NCI-H2107 treated with DMSO at 0.1 percent for 48 hours (cell line): ENCODE results near the gene PIP5K1A.
"Not testable (repeated sequence)": the region's sequence is repeated elsewhere in the genome, so short reads cannot be mapped to it uniquely, and the experiment has no call there.

ENCODE experiments used
- DNase-seq: peaks from one replicate; lab custom pipeline; 2025; ENCODE audit not compliant: unreplicated experiment; lab: John Stamatoyannopoulos, UW

Gene PIP5K1A, protein sequence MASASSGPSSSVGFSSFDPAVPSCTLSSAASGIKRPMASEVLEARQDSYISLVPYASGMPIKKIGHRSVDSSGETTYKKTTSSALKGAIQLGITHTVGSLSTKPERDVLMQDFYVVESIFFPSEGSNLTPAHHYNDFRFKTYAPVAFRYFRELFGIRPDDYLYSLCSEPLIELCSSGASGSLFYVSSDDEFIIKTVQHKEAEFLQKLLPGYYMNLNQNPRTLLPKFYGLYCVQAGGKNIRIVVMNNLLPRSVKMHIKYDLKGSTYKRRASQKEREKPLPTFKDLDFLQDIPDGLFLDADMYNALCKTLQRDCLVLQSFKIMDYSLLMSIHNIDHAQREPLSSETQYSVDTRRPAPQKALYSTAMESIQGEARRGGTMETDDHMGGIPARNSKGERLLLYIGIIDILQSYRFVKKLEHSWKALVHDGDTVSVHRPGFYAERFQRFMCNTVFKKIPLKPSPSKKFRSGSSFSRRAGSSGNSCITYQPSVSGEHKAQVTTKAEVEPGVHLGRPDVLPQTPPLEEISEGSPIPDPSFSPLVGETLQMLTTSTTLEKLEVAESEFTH

DNA sequence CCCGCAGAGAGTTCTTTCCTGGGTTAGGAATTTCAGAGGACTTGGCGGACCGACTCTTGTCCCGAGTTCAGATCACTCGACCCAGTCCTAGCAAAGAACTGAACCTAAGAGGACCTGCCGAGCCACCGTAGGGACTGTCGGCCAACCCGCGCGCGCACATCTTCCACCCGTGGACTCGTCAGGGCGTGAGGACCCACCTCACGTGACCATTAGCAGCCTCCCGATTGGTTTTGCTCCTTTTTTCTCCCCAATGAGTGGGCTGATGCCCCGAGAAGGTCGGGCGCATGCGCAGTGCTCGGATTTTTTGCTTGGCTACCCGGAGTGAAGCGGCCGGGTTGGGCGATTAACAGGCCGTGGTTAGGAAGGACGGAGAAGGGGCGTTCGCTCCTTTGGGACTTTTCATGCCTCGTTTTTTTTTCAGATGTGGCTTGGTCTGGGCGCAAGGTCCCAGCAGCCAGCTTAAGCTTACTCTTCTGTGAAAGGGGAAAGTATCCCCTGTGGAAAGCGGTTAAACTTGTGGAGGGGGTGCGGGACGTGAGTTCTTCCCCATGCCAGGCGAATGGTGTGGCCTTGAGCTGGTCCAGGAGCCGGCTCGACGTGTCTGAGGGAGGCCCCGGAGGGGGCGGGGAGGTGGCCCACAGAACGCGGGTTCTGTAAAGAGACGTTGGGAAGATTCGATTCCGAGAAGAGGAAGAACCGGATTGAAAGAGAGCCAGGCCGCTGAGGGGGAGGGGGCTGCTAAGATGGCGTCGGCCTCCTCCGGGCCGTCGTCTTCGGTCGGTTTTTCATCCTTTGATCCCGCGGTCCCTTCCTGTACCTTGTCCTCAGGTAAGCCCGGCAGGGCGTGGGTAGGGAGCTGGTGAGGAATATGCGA lies at the start of gene PIP5K1A:
TSS of gene PIP5K1A (plus strand) at position 299 of the 874 bp plus-strand sequence. CDS start at position 744, 445 bp downstream.
- DNase-seq: peak; percentile 99

DNA sequence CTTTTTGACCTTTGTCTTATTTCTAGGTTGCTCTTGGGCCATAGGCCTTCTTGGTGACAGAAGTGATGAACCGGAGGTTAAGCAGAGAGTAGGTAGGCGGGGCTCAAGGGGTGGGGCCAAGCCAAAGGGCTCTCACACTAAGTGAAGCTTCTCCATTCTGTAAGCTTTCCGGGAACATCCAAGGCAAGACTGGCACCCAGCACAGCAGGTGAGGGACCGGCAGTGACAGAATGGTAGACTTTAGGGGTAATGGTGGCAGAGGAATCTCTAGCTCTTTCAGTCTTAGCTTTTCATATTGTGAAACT lies 41.9 kb upstream of the PIP5K1A start, which contains the start of gene TNFAIP8L2:
TSS of gene TNFAIP8L2 (plus strand) at position 135 of the 305 bp plus-strand sequence. CDS start 2,049 bp downstream, outside the sequence.
- no peak for DNase-seq

DNA sequence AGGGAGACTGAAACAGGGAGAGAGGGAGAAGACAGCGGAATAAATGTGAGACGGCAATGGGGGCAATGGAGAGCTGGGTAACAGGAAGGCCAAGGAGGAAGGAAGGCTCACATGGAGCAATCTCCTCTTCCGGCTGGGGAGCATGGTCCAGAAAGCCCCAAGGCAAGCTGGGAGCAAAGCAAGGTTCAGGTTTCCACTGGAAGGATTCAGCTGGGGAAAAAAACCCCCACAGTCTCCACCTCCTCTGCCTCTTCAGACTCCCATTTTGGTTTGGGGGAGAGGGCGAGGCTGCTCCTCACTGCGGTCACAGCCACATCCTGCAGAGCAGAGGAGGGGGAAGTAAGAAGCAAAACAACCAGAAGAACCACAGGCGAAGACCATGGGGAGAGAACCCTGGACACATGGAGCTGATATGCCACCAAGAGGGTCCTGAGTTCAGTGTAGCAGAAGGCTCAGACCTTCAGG lies 41.3 kb upstream of the PIP5K1A start:
- DNase-seq: no peak

DNA sequence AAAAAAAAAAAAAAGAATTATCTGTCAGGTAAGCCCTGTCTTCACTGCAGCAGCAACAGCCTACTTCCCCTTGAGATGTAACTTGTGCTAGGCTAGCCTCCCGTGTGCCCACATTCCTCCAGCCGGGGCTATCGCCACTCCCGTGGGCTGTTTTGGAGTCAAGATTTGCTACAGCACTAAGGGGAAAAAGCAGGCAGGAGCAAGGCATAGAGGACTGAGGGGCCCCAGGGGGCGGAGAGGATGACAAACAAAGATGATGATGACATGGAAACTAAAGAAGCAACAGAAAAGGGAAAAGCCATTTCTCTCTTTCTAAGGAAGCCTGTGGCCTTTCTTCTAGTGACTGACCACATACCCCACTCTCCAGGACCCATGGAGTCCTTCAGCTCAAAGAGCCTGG lies 40.0 kb upstream of the PIP5K1A start:
- DNase-seq: no peak

DNA sequence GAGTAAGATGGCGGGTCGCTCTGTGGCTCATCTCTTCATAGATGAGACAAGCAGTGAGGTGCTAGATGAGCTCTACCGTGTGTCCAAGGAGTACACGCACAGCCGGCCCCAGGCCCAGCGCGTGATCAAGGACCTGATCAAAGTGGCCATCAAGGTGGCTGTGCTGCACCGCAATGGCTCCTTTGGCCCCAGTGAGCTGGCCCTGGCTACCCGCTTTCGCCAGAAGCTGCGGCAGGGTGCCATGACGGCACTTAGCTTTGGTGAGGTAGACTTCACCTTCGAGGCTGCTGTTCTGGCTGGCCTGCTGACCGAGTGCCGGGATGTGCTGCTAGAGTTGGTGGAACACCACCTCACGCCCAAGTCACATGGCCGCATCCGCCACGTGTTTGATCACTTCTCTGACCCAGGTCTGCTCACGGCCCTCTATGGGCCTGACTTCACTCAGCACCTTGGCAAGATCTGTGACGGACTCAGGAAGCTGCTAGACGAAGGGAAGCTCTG lies 39.6 kb upstream of the PIP5K1A start:
- no peak for DNase-seq

DNA sequence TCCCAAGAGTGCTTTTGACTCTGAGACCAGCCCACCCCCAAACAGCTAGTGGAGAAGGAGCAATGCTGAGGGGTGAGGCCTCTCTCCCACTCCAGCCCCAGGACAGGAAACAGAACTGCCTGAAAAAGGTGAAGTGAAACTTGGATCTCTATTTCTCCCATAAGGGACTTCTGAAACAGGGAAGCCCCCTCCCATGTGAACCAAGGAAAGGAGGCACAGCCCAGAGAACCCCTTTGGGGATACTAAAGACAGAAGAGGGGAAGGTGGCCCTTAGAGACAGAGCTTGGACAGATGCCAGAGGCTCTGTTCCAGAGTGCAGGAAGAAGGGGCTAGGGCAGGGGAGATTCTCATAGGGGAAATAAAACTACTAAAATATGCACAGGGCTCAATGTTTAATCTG lies 39.0 kb upstream of the PIP5K1A start:
- DNase-seq: no peak

DNA sequence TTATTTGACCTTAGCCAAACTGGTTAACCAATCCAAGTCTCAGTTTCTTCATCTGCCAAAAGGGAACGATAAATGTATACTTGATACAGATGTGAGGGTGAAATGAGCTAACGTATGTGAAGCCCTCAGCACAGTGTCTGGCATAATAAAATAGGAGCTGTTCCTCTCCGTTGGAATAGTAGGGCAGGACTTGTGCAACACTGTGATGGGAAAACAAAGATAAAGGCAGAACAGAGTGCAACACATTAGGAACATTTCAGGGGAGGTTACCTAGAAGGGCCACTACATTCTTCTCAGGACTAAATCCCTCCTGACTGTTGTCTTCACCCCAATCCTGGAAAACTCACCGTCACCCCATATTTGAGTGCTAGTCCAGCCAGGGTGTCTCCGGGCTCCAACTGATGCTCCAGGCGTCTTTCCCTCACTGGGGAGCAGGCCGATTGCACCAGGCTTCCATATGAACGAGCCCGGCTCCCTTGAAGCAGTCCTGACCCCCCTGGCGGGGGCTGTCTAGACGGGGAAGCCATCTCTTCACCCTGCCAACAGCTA lies 33.5 kb upstream of the PIP5K1A start:
- no peak for DNase-seq

DNA sequence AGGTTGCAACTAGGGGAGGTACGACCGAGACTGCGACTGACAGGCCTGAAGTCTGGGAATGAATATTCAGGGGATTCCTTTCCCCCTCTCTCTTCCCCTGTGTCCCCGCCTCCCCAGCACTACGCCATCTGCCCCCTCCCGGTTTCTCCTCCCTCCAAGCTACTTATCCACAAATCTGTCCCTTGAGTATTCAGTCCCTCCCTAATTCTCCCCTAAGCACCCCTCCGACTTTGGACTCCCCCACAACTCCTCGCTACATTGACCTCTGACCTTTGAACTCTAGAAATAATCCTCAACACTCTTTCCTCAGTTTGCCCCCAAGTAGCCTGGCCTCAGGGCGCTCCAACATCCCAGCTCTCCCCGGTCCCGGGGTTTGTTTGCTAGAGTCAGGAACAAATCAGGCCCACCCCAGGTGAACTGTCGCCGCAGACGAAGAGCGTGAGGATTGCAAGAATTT lies 33.0 kb upstream of the PIP5K1A start:
- DNase-seq: peak; percentile 72

DNA sequence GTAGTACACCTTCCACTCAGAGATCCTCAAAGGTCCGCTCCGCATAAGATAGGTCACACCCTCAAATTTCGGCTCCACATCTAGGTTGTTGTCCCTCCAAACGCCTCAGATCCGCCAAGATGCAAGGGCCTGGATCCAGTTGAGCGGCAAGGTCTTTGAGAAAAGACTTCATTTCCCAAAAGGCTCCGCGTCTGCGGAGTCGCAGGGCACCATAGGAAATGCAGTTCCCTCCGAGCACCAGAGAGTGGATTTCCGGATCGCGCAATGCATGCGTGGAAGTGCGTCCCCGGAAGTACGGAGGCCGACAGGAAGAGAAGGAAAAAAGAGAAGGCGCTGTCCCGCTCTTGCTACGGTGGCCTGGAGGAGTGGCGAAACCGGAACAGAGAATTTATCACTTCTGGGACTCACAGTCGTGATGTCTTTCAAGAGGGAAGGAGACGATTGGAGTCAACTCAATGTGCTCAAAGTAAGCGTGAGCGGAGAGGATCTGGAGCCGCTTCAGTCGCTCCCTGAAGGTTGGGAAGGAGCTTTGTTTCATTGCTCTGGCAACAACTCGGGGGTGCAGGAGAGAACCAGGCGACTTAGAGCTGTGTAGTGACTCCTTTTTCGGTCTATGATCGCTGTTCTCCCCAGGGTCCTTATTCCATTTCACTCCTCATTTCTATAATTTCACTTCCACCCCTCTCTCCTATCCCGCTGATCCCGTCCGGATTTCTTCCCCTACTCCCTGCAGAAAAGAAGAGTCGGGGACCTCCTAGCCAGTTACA lies 32.4 kb upstream of the PIP5K1A start, which contains the start of the genes LYSMD1 and SCNM1:
TSS of gene LYSMD1 (minus strand) at position 165 of the 767 bp plus-strand sequence. CDS start 644 bp downstream, outside the sequence.
TSS of gene SCNM1 (plus strand) at position 407 of the 767 bp plus-strand sequence. CDS start at position 416, 9 bp downstream.
- DNase-seq: peak; percentile 96

DNA sequence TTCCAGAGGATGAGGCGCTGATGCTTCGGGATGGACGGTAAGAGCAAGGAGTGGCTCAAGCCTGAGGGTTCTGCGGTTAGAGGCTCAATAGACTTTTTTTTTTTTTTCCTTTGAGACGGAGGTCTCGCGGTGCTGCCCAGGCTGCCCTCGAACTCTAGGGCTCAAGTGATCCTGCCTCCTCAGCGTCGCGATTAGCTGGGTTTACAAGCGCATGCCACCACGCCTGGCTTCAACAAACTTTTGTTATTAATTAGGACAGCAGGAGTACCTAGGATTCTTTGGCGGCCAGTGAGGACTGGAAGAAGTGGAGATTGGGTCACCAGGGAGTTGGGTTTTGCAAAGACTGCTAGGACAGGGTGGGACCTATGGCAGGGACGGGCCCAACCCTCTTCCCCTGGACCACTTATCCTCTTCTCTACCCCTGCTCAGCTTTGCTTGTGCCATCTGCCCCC lies 31.8 kb upstream of the PIP5K1A start:
- DNase-seq: no peak

DNA sequence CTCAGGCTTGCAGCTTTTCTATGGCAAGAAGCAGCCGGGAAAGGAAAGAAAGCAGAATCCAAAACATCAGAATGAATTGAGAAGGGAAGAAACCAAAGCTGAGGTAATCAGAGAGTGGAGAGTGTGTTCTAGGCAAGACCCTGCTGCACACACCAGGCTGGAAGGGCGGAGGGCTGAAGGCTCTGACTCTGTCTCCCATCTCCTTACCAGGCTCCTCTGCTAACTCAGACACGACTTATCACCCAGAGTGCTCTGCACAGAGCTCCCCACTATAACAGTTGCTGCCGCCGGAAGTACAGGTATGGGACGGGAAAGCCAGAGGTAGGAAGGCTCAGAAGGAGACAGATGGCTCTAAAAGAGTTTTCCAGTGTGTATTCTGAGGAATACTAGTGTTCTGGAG lies 31.2 kb upstream of the PIP5K1A start:
- no peak for DNase-seq

DNA sequence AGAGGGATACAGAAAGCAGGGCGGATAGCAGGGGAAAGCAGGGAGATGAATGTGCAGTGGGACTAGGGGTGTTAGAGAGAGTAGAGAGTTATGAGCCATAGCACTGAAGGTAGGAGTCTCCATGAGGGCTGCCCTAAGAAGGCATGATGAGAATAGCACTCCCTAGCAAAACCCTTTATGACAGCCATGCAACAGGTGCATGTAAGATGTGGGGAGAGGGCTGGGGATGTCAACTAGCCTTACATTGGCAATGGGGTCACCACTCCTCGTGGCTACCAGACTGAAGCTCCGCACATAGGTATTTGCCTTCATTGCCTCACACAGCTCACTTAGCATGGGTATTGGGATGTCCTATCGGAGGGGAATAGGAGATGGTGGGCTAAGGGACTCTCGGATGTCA lies 27.2 kb upstream of the PIP5K1A start:
- DNase-seq: no peak

DNA sequence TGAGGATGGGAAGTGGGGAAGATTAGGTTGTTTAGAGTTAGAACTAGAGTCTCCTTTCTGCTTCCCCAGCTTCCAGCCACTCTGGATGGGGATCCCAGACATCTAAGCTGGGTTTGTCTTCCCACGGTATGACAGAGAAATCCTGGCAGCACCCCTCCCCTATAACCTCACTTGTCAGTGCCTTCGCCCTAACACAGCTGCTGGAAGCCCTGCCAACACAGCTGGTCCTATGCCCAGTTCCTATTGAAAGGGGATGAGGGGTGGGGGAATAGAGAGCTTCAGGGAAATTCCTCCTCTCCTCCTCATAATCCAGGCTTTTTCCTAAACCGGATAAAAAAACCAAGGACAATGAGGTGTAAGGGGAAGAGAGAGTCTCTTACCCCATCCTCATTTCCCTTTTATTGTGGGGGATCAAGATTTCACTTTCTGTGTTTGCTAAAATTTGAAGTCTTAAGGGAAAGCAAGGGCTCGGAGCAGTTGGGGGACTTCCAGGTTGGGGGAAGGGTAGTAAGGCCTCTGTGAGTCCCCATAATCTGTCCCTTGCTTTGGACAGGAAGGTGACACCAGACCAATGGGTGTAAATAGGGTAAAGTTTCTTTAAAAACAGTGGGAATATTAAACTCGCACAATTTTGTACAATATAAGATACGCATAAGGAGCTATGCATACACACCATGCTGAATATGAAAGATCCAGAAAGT lies 23.2 kb upstream of the PIP5K1A start:
- no peak for DNase-seq

DNA sequence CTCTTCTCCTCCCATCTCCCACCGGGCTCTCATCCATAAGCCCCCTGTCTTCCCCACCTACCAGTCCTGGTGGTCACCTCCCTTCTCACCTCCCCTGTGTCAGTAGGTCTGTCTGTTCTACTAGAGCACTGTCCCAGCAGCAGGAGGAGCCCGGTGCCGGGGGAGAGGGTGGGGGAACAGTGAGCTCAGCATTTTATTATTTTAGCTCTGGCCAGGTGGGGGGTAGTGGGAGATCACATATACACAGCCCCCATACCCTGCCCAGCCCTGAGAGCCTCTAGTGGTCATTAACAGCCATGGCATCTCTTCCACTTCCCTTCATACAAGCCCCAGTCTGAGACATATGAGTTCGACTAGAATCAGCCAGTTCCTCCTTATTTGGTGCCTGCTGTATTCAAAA lies 22.5 kb upstream of the PIP5K1A start, which contains the start of gene TMOD4:
TSS of gene TMOD4 (minus strand) at position 119 of the 400 bp plus-strand sequence. CDS start 1,106 bp downstream, outside the sequence.
- DNase-seq: no peak

DNA sequence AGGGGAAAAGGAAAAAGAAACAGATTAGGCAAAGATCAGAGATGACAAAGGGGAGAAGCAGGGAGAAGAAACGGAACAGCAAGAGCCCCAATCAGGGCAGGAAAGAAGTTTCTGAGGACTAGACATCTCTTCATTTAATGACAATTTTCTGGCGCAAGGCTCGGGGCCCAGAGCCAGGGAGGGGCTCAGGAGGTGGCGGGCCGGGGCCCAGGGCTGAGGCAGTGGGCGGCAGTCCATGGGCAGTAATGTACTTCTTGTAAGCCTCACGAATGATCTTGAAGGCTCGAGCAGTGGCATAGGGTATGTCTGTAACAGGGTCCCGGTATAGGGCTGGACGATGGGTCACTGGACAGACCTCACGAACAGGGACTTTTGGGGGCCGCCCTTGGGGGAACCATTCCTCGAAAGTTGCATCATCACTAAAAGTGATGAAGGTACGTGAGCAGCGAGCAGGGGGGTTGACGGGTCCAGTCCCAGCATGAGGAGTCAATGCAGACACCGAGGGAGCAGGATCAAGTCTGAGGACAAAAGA lies 21.8 kb upstream of the PIP5K1A start:
- DNase-seq: no peak

DNA sequence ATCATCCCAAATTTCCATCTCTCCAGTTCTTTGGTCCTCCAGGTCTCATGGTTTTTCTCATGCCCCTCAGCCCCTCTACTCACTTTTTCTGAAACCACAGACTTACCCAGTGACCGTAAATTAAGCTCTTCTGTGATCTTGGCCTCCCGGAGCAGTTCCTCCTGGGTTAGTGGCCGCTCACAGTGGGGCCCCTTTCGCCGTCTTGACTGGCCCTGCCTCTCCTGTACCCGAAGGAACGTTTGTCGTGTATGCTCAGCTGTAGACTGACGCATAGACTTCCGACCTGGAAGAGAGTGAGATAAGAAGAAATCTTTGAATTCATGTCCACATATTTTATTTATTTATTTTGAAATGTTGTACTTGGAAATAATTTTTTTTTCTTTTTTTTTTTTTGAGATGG lies 14.1 kb upstream of the PIP5K1A start:
- no peak for DNase-seq

DNA sequence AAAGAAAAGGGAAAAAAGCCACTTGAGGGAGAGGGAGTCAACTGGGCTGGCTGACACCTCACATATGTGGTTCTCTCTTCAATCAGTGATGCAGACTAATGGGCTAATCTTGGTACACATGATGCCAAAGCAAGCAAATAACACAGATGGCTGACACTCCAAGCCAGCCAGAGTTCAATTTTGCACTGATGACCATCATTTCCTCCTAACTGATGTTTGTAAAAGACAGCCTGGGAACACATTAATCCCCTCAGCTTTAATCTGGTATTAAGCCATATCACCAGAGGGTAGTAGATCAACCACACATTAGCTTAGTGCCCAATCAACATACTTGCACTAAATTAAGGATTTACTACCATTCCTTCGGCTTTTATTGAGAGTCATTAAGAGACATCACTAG lies 11.1 kb upstream of the PIP5K1A start:
- DNase-seq: no peak

DNA sequence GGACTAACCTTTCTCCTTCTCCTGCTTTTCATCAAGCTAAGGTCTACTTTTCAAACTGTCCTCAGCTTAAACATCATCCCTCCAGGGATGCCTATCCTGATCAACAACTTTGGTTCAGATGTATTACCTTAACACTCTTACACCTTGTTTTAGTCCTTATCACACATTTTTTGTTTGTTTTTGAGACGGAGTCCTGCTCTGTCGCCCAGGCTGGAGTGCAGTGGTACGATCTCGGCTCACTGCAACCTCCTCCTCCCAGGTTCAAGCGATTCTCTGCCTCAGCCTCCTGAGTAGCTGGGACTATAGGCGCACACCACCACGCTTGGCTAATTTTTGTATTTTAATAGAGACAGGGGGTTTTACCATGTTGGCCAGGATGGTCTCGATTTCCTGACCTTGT lies 9.7 kb upstream of the PIP5K1A start:
- DNase-seq: not testable (repeated sequence)
